Kidney (tissue), 14 donors: ENCODE measurements around the gene OR8B8. TPM values are rescaled to one million over a fixed set of nuclear protein-coding genes. Genes with fewer than 3 reads are reported as not detected.

Source experiments
- DNase-seq, 5 donors: peaks; one replicate each; pipeline ENCODE4 v3.0.0-alpha.2; 2013 to 2020
- FAIRE-seq: peaks from 2 replicates; lab custom pipeline; 2012; peaks lifted over from hg19 to GRCh38; lab: Jason Lieb, UNC
- H3K27ac ChIP-seq, 2 donors: one replicate each; pipeline ENCODE4 v1.7.0; 2013; ENCODE audit warnings: low read depth in 2 of 2, low read length in 2 of 2, inconsistent platforms in 1 of 2
- H3K27me3 ChIP-seq: one replicate; pipeline ENCODE4 v1.7.1; 2013; ENCODE audit warnings: low read length, inconsistent platforms; ENCODE audit not compliant: control insufficient read depth, insufficient read depth
- H3K36me3 ChIP-seq, 3 donors: one replicate each; pipeline versions ENCODE4 v1.7.0 to v1.7.1; 2013; ENCODE audit warnings: low read length in 3 of 3, control low read depth in 1 of 3, inconsistent platforms in 1 of 3; ENCODE audit not compliant: insufficient read depth in 3 of 3, control insufficient read depth in 2 of 3
- H3K4me1 ChIP-seq, 3 donors: one replicate each; pipeline versions ENCODE4 v1.7.0 to v1.7.1; 2013; ENCODE audit warnings: low read length in 3 of 3, inconsistent platforms in 1 of 3, low read depth in 1 of 3; ENCODE audit not compliant: control insufficient read depth in 2 of 3, insufficient read depth in 2 of 3
- H3K4me3 ChIP-seq, 3 donors: one replicate each; pipeline versions ENCODE4 v1.7.0 to v1.8.1; 2013; ENCODE audit warnings: low read length in 3 of 3, control low read depth in 1 of 3, inconsistent platforms in 1 of 3
- H3K9ac ChIP-seq, 3 donors: one replicate each; pipeline versions ENCODE4 v1.7.0 to v1.7.1; 2013; ENCODE audit warnings: low read length in 3 of 3, control low read depth in 1 of 3, inconsistent platforms in 1 of 3
- H3K9me3 ChIP-seq, 3 donors: one replicate each; pipeline versions ENCODE4 v1.7.0 to v1.7.1; 2013; ENCODE audit warnings: low read length in 3 of 3, control low read depth in 1 of 3, inconsistent platforms in 1 of 3; ENCODE audit not compliant: control insufficient read depth in 2 of 3, insufficient read depth in 1 of 3
- CTCF ChIP-seq: IDR thresholded peaks from 3 replicates; pipeline ENCODE4 v1.5.1; 2012; ENCODE audit warnings: mild to moderate bottlenecking, moderate library complexity, borderline replicate concordance; ENCODE audit not compliant: insufficient read depth; ENCODE audit errors: extremely low read depth
- intact Hi-C: fragments of 100-400 bp; cut with DNase I; formaldehyde crosslinking; loops from one replicate; pipeline ENCODE4 v1.11.1; 2022
- polyA plus RNA-seq: library from polyadenylated mRNA; stranded (reverse); fragments of 350-450 nt; fragmentation: Illumina TruSeq; extraction: RNeasy Lipid Tissue Mini Kit (QIAGEN cat#74804); gene quantifications from one replicate; pipeline ENCODE4 v1.2.3, GENCODE V29; 2014; ENCODE audit warnings: low read depth, low replicate concordance; ENCODE audit not compliant: insufficient read depth
- total RNA-seq: library from RNA; stranded (reverse); fragmentation: NEBNext Ultra II Directional; extraction: Animal tissue kit (Norgen Biotek cat#: 25700); gene quantifications from one replicate; pipeline ENCODE4 v1.2.1, GENCODE V29; 2021
- donor health status: control.
- donor health status: control.
- donor health status: control.
- donor health status: control.
- donor health status: control.
- donor health status: DM: yes; HTN: yes; CAD: no.
- donor health status: Normal renal cell carcinoma (clear cell type).

Gene OR8B8
- total and polyA plus RNA-seq, 2 donors from 2014 or later = not detected

- intact Hi-C loops = no loop called here
- Histone ChIP-seq H3K27ac (no peak overlapping the region), H3K4me3 (no peak overlapping the region), H3K4me1 (peaks cover 0 to 3% (median 0%) of the 10 kb centered on the region in 3 donors), H3K9me3 (peaks cover 0 to 2% (median 0%) of the 10 kb centered on the region in 3 donors), H3K36me3 (no peaks in the 10 kb centered on the region), H3K27me3 (no peaks in the 10 kb centered on the region), H3K9ac (no peak overlapping the region)
- no peak for FAIRE-seq
- no peak for TF ChIP-seq CTCF
- no peak for DNase-seq
These were observed 37.1 kb upstream of the OR8B8 start for GRCh38 chr11:124482362-124483147.

- no peak overlapping the region for H3K9ac ChIP-seq
- H3K27ac ChIP-seq = no peak overlapping the region
- peak in 2 of 5 donors; percentile 33 to 59 for DNase-seq
- no peak for FAIRE-seq
- H3K4me1 ChIP-seq = peaks cover 0 to 3% (median 0%) of the 10 kb centered on the region in 3 donors
- H3K9me3 ChIP-seq = no peaks in the 10 kb centered on the region
- H3K27me3 ChIP-seq = no peaks in the 10 kb centered on the region
- TF ChIP-seq CTCF = no peak
- intact Hi-C loops = no loop called here
- H3K36me3 ChIP-seq = no peaks in the 10 kb centered on the region
- peak overlapping the region; percentile 32 to 61 (median 55) for H3K4me3 ChIP-seq
These were observed 36.1 kb upstream of the OR8B8 start for GRCh38 chr11:124481365-124482323.

GRCh38 chr11:124479561-124479960 is 34.1 kb upstream of the OR8B8 start:
- FAIRE-seq = no peak
- no peak for DNase-seq
- Histone ChIP-seq H3K36me3 (no peaks in the 10 kb centered on the region), H3K9me3 (no peaks in the 10 kb centered on the region), H3K9ac (no peak overlapping the region), H3K4me3 (no peak overlapping the region), H3K27ac (no peak overlapping the region), H3K27me3 (no peaks in the 10 kb centered on the region), H3K4me1 (peaks cover 0 to 3% (median 0%) of the 10 kb centered on the region in 3 donors)
- intact Hi-C loops = no loop called here
- no peak for TF ChIP-seq CTCF
